ENCODE data around the gene GSTA1.

DNA sequence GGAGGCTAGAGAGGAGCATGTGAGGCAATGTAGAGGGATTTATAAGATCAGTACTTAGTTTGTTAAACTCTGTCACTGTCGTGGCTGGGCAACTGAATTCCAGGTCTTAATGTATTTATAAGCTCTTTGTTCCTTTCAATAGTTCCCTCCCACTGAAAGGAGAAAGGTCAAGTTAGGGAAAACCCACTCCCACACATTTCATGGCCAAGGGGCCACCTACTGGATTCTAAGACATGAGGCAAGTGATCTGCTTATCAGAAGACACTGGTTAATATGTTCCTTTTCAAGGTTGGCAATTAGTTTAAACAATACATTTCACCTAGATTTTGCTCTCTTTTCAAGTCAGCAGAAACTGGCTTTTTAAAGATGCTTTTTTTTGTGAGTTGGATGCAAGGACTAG lies 42.4 kb upstream of the GSTA1 start:
- TF ChIP-seq POLR2A (IDR thresholded peaks at IDR 0.05; ENCODE audit: extremely low read depth, insufficient read length) (no peak), CTCF (IDR thresholded peaks at IDR 0.05; ENCODE audit: low read depth, low read length) (no peak), MYC (IDR thresholded peaks at IDR 0.05; ENCODE audit: low read depth, low read length) (no peak)

Data from NB4 (cell line).